HL-60 (cell line): ENCODE measurements around the gene ERGIC1.

Source experiments
- GABPA ChIP-seq: IDR thresholded peaks from 2 replicates; pipeline ENCODE4 v1.6.1; 2012; ENCODE audit warnings: low read depth
- POLR2AphosphoS5 ChIP-seq: IDR thresholded peaks from 2 replicates; pipeline ENCODE4 v1.6.1; 2012; ENCODE audit warnings: low read depth
- SPI1 ChIP-seq: IDR thresholded peaks from 2 replicates; pipeline ENCODE4 v1.6.1; 2012; ENCODE audit warnings: low read depth, mild to moderate bottlenecking, borderline replicate concordance
- TF ChIP-seq, protein P1 (sequence below): IDR thresholded peaks from 2 replicates; pipeline ENCODE4 v1.6.1; 2012; ENCODE audit warnings: low read depth; ENCODE audit not compliant: insufficient replicate concordance
- TF ChIP-seq, protein P2 (sequence below): IDR thresholded peaks from one replicate; pipeline ENCODE4 v1.5.1; 2011; ENCODE audit warnings: low read length, control low read depth, inconsistent platforms; ENCODE audit not compliant: insufficient read depth

DNA sequence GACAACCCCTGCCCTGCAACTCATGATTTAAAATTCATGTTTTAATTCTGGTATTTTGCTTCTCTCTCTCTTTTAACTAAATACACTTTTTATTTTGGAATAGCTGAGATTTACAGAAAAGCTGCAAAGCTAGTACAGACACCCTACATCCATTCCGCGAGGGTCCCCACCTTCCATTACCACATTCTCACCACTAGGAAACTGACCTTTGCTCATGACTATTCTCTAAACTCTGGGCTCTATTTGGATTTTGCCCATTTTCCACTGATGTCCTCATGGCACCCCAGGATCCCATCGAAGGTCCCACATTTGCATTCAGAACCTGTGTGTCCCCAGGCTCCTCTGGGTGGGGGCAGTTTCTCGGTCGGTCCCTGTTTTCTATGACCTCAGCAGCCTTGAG lies 11.5 kb downstream of the ERGIC1 start:
- TF ChIP-seq, protein P1, sequence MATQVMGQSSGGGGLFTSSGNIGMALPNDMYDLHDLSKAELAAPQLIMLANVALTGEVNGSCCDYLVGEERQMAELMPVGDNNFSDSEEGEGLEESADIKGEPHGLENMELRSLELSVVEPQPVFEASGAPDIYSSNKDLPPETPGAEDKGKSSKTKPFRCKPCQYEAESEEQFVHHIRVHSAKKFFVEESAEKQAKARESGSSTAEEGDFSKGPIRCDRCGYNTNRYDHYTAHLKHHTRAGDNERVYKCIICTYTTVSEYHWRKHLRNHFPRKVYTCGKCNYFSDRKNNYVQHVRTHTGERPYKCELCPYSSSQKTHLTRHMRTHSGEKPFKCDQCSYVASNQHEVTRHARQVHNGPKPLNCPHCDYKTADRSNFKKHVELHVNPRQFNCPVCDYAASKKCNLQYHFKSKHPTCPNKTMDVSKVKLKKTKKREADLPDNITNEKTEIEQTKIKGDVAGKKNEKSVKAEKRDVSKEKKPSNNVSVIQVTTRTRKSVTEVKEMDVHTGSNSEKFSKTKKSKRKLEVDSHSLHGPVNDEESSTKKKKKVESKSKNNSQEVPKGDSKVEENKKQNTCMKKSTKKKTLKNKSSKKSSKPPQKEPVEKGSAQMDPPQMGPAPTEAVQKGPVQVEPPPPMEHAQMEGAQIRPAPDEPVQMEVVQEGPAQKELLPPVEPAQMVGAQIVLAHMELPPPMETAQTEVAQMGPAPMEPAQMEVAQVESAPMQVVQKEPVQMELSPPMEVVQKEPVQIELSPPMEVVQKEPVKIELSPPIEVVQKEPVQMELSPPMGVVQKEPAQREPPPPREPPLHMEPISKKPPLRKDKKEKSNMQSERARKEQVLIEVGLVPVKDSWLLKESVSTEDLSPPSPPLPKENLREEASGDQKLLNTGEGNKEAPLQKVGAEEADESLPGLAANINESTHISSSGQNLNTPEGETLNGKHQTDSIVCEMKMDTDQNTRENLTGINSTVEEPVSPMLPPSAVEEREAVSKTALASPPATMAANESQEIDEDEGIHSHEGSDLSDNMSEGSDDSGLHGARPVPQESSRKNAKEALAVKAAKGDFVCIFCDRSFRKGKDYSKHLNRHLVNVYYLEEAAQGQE, result no peak
- TF ChIP-seq POLR2AphosphoS5 (no peak), GABPA (no peak), SPI1 (no peak)
- TF ChIP-seq, protein P2, sequence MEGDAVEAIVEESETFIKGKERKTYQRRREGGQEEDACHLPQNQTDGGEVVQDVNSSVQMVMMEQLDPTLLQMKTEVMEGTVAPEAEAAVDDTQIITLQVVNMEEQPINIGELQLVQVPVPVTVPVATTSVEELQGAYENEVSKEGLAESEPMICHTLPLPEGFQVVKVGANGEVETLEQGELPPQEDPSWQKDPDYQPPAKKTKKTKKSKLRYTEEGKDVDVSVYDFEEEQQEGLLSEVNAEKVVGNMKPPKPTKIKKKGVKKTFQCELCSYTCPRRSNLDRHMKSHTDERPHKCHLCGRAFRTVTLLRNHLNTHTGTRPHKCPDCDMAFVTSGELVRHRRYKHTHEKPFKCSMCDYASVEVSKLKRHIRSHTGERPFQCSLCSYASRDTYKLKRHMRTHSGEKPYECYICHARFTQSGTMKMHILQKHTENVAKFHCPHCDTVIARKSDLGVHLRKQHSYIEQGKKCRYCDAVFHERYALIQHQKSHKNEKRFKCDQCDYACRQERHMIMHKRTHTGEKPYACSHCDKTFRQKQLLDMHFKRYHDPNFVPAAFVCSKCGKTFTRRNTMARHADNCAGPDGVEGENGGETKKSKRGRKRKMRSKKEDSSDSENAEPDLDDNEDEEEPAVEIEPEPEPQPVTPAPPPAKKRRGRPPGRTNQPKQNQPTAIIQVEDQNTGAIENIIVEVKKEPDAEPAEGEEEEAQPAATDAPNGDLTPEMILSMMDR, result no peak
